Suppressor macrophage (primary cell): Measurements from ENCODE around the gene RPS27.
"Not testable (repeated sequence)": the region's sequence is repeated elsewhere in the genome, so short reads cannot be mapped to it uniquely, and the experiment has no call there.

Source experiments
- DNase-seq, 4 experiments: peaks; one replicate each; pipeline ENCODE4 v3.0.0-alpha.2; 2020 to 2022

The RPS27 gene

GRCh38 chr1:153985941-153986761, 4.4 kb upstream of the RPS27 start, which contains the start of gene RAB13:
Gene RAB13 (minus strand): TSS chr1:153986339. CDS start chr1:153986236, 103 bp downstream.
- DNase-seq: peak; percentile 73 to 90 (median 86)

GRCh38 chr1:153987621-153988020, 2.9 kb upstream of the RPS27 start:
- DNase-seq: no peak

GRCh38 chr1:153991151-153991630, 629 bp downstream of the RPS27 start:
- DNase-seq: peak in 1 of 4 experiments; percentile 38

GRCh38 chr1:153991806-153992205, 1.2 kb downstream of the RPS27 start:
- DNase-seq: no peak

- no peak for DNase-seq
Observed at GRCh38 chr1:153995202-153995601, 4.6 kb downstream of the RPS27 start.

- no peak for DNase-seq
Observed at GRCh38 chr1:153995640-153996039, 5.1 kb downstream of the RPS27 start.

GRCh38 chr1:153996882-153997281, 6.3 kb downstream of the RPS27 start:
- DNase-seq: not testable (repeated sequence)

- DNase-seq: no peak
Observed at GRCh38 chr1:154000420-154000819, 9.9 kb downstream of the RPS27 start.

GRCh38 chr1:154006136-154006535, 15.6 kb downstream of the RPS27 start:
- DNase-seq: no peak

GRCh38 chr1:154012129-154012528, 21.6 kb downstream of the RPS27 start:
- no peak for DNase-seq

- DNase-seq: not testable (repeated sequence)
Observed at GRCh38 chr1:154012543-154012942, 22.0 kb downstream of the RPS27 start.

- DNase-seq: no peak
Observed at GRCh38 chr1:154014154-154014907, 23.8 kb downstream of the RPS27 start.

GRCh38 chr1:154019269-154019668, 28.7 kb downstream of the RPS27 start:
- DNase-seq: no peak

- no peak for DNase-seq
Observed at GRCh38 chr1:154019940-154020339, 29.4 kb downstream of the RPS27 start.

GRCh38 chr1:154033697-154034096, 43.1 kb downstream of the RPS27 start:
- DNase-seq: not testable (repeated sequence)
